GM21529 (cell line): ENCODE results near the gene WNT7B.

Experiments
- ATAC-seq: cut with Tn5 transposase; IDR thresholded peaks from one replicate; pipeline ENCODE4 v1.9.1; 2021; ENCODE audit not compliant: unreplicated experiment

The WNT7B gene

GRCh38 chr22:45977003-45977411, at the start of gene WNT7B:
Gene WNT7B (minus strand): TSS chr22:45977162. CDS start chr22:45976754, 408 bp downstream.
- ATAC-seq, result no peak

GRCh38 chr22:46025973-46026898, 49.3 kb upstream of the WNT7B start:
- ATAC-seq, result no peak

- ATAC-seq, result no peak
These were observed 48.4 kb upstream of the WNT7B start for GRCh38 chr22:46025225-46025972.

- no peak for ATAC-seq
These were observed 47.3 kb upstream of the WNT7B start for GRCh38 chr22:46024136-46024840.

GRCh38 chr22:46023558-46023981, 46.6 kb upstream of the WNT7B start:
- ATAC-seq, result no peak

- ATAC-seq, result no peak
These were observed 46.0 kb upstream of the WNT7B start for GRCh38 chr22:46022881-46023512.

- ATAC-seq, result no peak
These were observed 44.6 kb upstream of the WNT7B start for GRCh38 chr22:46021577-46021976.

GRCh38 chr22:46019351-46019750, 42.4 kb upstream of the WNT7B start:
- no peak for ATAC-seq

GRCh38 chr22:46018859-46019258, 41.9 kb upstream of the WNT7B start:
- no peak for ATAC-seq

GRCh38 chr22:46017166-46017565, 40.2 kb upstream of the WNT7B start:
- ATAC-seq, result no peak

GRCh38 chr22:46013460-46014416, 36.8 kb upstream of the WNT7B start:
- peak; percentile 89 for ATAC-seq

- ATAC-seq, result no peak
These were observed 35.9 kb upstream of the WNT7B start for GRCh38 chr22:46012881-46013281.

GRCh38 chr22:46012182-46012880, 35.4 kb upstream of the WNT7B start:
- no peak for ATAC-seq

GRCh38 chr22:46011627-46012181, 34.7 kb upstream of the WNT7B start:
- ATAC-seq, result no peak

GRCh38 chr22:46010951-46011626, 34.1 kb upstream of the WNT7B start:
- ATAC-seq, result no peak

GRCh38 chr22:46010207-46010867, 33.4 kb upstream of the WNT7B start:
- no peak for ATAC-seq

- ATAC-seq, result no peak
These were observed 32.8 kb upstream of the WNT7B start for GRCh38 chr22:46009730-46010129.
